HepG2 (cell line): ENCODE results near the gene KCNQ2. TPM values are rescaled to one million over a fixed set of nuclear protein-coding genes. Genes with fewer than 3 reads are reported as not detected.
A peak's percentile ranks its signal among the peaks of the same experiment; 100 is the strongest.

Source experiments
- ATAC-seq: fragments of 200-7000 bp; cut with Tn5 transposase; 3 replicates; pipeline ENCODE4 v1.9.1; 2020; ENCODE audit warnings: mild to moderate bottlenecking, moderate library complexity
- Bru-seq: library from RNA; stranded (reverse); fragments of 400-500 nt; gene quantifications from one replicate; lab custom pipeline; 2021; lab: Mats Ljungman, UMichigan
- BruChase-seq, 2 experiments: library from RNA; stranded (reverse); fragments of 400-500 nt; gene quantifications; one replicate each; lab custom pipeline; 2021; lab: Mats Ljungman, UMichigan
- BruUV-seq: library from RNA; stranded (reverse); fragments of 400-500 nt; replicated peaks from 2 replicates; lab custom pipeline; 2021; lab: Mats Ljungman, UMichigan
- CTCF ChIA-PET: fragments of 300-600 bp; formaldehyde crosslinking; extraction: SDS; loops from one replicate; lab custom pipeline; 2021; ENCODE audit warnings: low total read pairs, inconsistent platforms, low intra/inter-chr PET ratio; lab: Yijun Ruan, JAX
- POLR2A ChIA-PET: fragments of 350-600 bp; sonication (Branson Sonifier 250); formaldehyde crosslinking; loops from one replicate; lab custom pipeline; 2020; ENCODE audit warnings: antibody characterized with exemption, inconsistent platforms; lab: Yijun Ruan, JAX
- DNase-seq: peaks from one replicate; pipeline ENCODE4 v3.0.0-alpha.2; 2015; ENCODE audit warnings: low spot score
- FAIRE-seq: peaks from 3 replicates; lab custom pipeline; 2011; peaks lifted over from hg19 to GRCh38; lab: Jason Lieb, UNC
- H2AFZ ChIP-seq: one replicate; pipeline ENCODE4 v1.6.1; 2011; ENCODE audit warnings: low read length, inconsistent platforms
- H3K27ac ChIP-seq: fragments of 300-600 bp; 3 replicates; pipeline ENCODE4 v1.8.0; 2011; ENCODE audit warnings: mixed run types, mild to moderate bottlenecking, mixed read lengths, low read length, inconsistent platforms; ENCODE audit not compliant: insufficient read depth; ENCODE audit errors: extremely low read length
- H3K27me3 ChIP-seq, 2 experiments: fragments of 200-600 bp in 1 of 2; 2 replicates in 1 of 2; 3 replicates in 1 of 2; pipeline versions ENCODE4 v1.6.0 to v1.8.0; 2011; ENCODE audit warnings: low read length in 2 of 2, mild to moderate bottlenecking in 2 of 2, moderate library complexity in 2 of 2, inconsistent platforms in 1 of 2; ENCODE audit not compliant: insufficient read depth in 2 of 2, control insufficient read depth in 1 of 2
- H3K36me3 ChIP-seq, 2 experiments: fragments of 200-600 bp in 1 of 2; replicated peaks in 1 of 2; 2 replicates in 1 of 2; 3 replicates in 1 of 2; pipeline versions ENCODE4 v1.5.1 to v1.8.0; 2011; ENCODE audit warnings: low read length in 2 of 2, inconsistent platforms in 1 of 2; ENCODE audit not compliant: insufficient read depth in 2 of 2, control insufficient read depth in 1 of 2
- H3K4me1 ChIP-seq: 2 replicates; pipeline ENCODE4 v1.5.1; 2012; ENCODE audit warnings: low read length, inconsistent platforms; ENCODE audit not compliant: insufficient read depth
- H3K4me2 ChIP-seq: 2 replicates; pipeline ENCODE4 v1.6.0; 2011; ENCODE audit warnings: low read depth, low read length, inconsistent platforms
- H3K4me3 ChIP-seq, 3 experiments: fragments of 200-600 bp in 1 of 3; sonication (generic), shearing (Covaris generic) in 1 of 3; replicated peaks in 1 of 3; 2 replicates each; pipeline ENCODE4 v1.5.1; 2011 to 2016; ENCODE audit warnings: low read length in 3 of 3, inconsistent platforms in 2 of 3, low read depth in 2 of 3, mild to moderate bottlenecking in 2 of 3, control low read depth in 1 of 3, mixed read lengths in 1 of 3; ENCODE audit not compliant: insufficient read depth in 1 of 3
- H3K79me2 ChIP-seq: one replicate; pipeline ENCODE4 v1.6.1; 2011; ENCODE audit warnings: low read length, inconsistent platforms; ENCODE audit not compliant: insufficient read depth
- H3K9ac ChIP-seq: 2 replicates; pipeline ENCODE4 v1.6.0; 2011; ENCODE audit warnings: mild to moderate bottlenecking, low read depth, low read length, inconsistent platforms; ENCODE audit not compliant: insufficient read depth
- H3K9me3 ChIP-seq: 2 replicates; pipeline ENCODE4 v1.5.1; 2012; ENCODE audit warnings: mild to moderate bottlenecking, low read length
- H4K20me1 ChIP-seq: 2 replicates; pipeline ENCODE4 v1.6.0; 2011; ENCODE audit warnings: inconsistent platforms, mild to moderate bottlenecking, low read length, moderate library complexity; ENCODE audit not compliant: insufficient read depth
- EZH2 ChIP-seq: conservative IDR thresholded peaks from 2 replicates; pipeline ENCODE4 v1.6.1; 2012; ENCODE audit warnings: mild to moderate bottlenecking, low read depth, low read length, moderate library complexity
- MTF2 ChIP-seq: sonication (generic); formaldehyde crosslinking; IDR thresholded peaks from 2 replicates; pipeline ENCODE4 v1.5.0; 2020; ENCODE audit warnings: missing genetic modification reagents, borderline replicate concordance
- ZNF232 ChIP-seq: sonication (generic); formaldehyde crosslinking; IDR thresholded peaks from 2 replicates; pipeline ENCODE4 v1.4.0; 2020; ENCODE audit warnings: missing genetic modification reagents, borderline replicate concordance
- ZNF800 ChIP-seq: sonication (generic); formaldehyde crosslinking; IDR thresholded peaks from 2 replicates; pipeline ENCODE4 v1.4.0; 2020; ENCODE audit warnings: missing genetic modification reagents
- WGBS: methylation state at CpG from one replicate; pipeline ENCODE4 v1.1.6; 2017; ENCODE audit warnings: low lambda C conversion rate; 5-methylcytosine and 5-hydroxymethylcytosine counted together
- in situ Hi-C: cut with HindIII; loops from 2 replicates; pipeline ENCODE4 v1.10.0; 2017; ENCODE audit warnings: low pct_unique_long_range_greater_than_20kb; ENCODE audit not compliant: extremely low pct_ligation_motif_present
- intact Hi-C: fragments of 100-400 bp; cut with micrococcal nuclease; formaldehyde crosslinking; loops from one replicate; pipeline ENCODE4 v1.10.0; 2022; ENCODE audit not compliant: unreplicated experiment
- long read RNA-seq, 2 experiments: library from RNA in 1 of 2; library from polyadenylated mRNA in 1 of 2; stranded (forward) in 1 of 2; unstranded in 1 of 2; transcript quantifications; one replicate each; pipeline ENCODE4 v2.0.0, GENCODE V29; 2019 to 2022
- polyA minus RNA-seq, 3 experiments: library from RNA; depleted of rRNA, polyadenylated mRNA; stranded (reverse); fragments of >200 nt; gene quantifications; 2 replicates each; pipeline ENCODE4 v1.2.3, GENCODE V29; 2011; ENCODE audit warnings: low replicate concordance in 1 of 3
- polyA plus RNA-seq, 8 experiments: library from polyadenylated mRNA; depleted of rRNA in 3 of 8; stranded (reverse) in 7 of 8; unstranded in 1 of 8; fragments of >200 nt; fragmentation: Illumina TruSeq in 4 of 8; extraction: Trizol in 4 of 8; gene quantifications; 2 replicates each; pipeline versions ENCODE4 v1.2.1 to v1.2.3, GENCODE V29; 2011 to 2016; ENCODE audit warnings: low read depth in 4 of 8, missing spikeins in 1 of 8, mixed read lengths in 1 of 8; ENCODE audit not compliant: insufficient read depth in 1 of 8
- total RNA-seq, 5 experiments: library from RNA; depleted of rRNA; stranded (reverse); fragments of >200 nt; fragmentation: Illumina TruSeq; extraction: Trizol; gene quantifications; 2 replicates each; pipeline ENCODE4 v1.2.3, GENCODE V29; 2016; ENCODE audit warnings: low read depth in 1 of 5

Gene KCNQ2
- total RNA-seq (2016; rRNA removed; fragmentation: Illumina TruSeq; extraction: Trizol) (not detected in 2 replicates), polyA plus RNA-seq (2011; rRNA removed) (not detected in 2 replicates), polyA minus RNA-seq (2011; rRNA and poly(A)+ RNA removed; ENCODE audit: low replicate concordance) (0.02 and 1.2 TPM in 2 replicates), Bru-seq, nascent RNA (not detected), BruChase-seq, experiment 1, labeled RNA remaining after a 6-hour chase (not detected), BruChase-seq, experiment 2, labeled RNA remaining after a 2-hour chase (percentile 2 among the genes with signal in this experiment)
- total RNA-seq (2016; cell fraction: cytosol; rRNA removed; fragmentation: Illumina TruSeq; extraction: Trizol; ENCODE audit: low read depth): not detected in 2 replicates
- not detected in 2 replicates for total RNA-seq (2016; cell fraction: insoluble cytoplasmic fraction; rRNA removed; fragmentation: Illumina TruSeq; extraction: Trizol)
- not detected in 2 replicates for total RNA-seq (2016; cell fraction: membrane; rRNA removed; fragmentation: Illumina TruSeq; extraction: Trizol)
- not detected in 2 replicates for total RNA-seq (2016; cell fraction: nucleus; rRNA removed; fragmentation: Illumina TruSeq; extraction: Trizol)
- not detected in 2 replicates for polyA plus RNA-seq (2011; cell fraction: cytosol; rRNA removed)
- polyA plus RNA-seq (2011; cell fraction: nucleus; rRNA removed): 0.03 and 0.10 TPM in 2 replicates
- polyA plus RNA-seq (2012): not detected in 2 replicates
- not detected in 2 replicates for polyA plus RNA-seq (2016; cell fraction: cytosol; fragmentation: Illumina TruSeq; extraction: Trizol; ENCODE audit: low read depth)
- not detected in 2 replicates for polyA plus RNA-seq (2016; cell fraction: insoluble cytoplasmic fraction; fragmentation: Illumina TruSeq; extraction: Trizol; ENCODE audit: low read depth)
- polyA plus RNA-seq (2016; cell fraction: membrane; fragmentation: Illumina TruSeq; extraction: Trizol; ENCODE audit: low read depth): not detected in 2 replicates
- not detected in 2 replicates for polyA plus RNA-seq (2016; cell fraction: nucleus; fragmentation: Illumina TruSeq; extraction: Trizol; ENCODE audit: insufficient read depth, low read depth)
- not detected in 2 replicates for polyA minus RNA-seq (2011; cell fraction: cytosol; rRNA and poly(A)+ RNA removed)
- polyA minus RNA-seq (2011; cell fraction: nucleus; rRNA and poly(A)+ RNA removed): not detected in 2 replicates
- long read RNA-seq, experiment 1: 0 reads
- long read RNA-seq, experiment 2: 0 reads

GRCh38 chr20:63471981-63472831, at the start of gene KCNQ2:
Gene KCNQ2 (minus strand): TSS chr20:63472655. CDS start chr20:63472463, 192 bp downstream.
- no peak for FAIRE-seq
- Histone ChIP-seq H2AFZ (no peak within 1 kb of the TSS), H3K79me2 (no peaks in the 10 kb centered on the region), H3K4me1 (no peaks in the 10 kb centered on the region), H3K36me3 (no peaks in the 10 kb centered on the region), H3K9ac (no peak within 1 kb of the TSS), H3K27me3 (peaks cover 43 to 86% of the 10 kb centered on the region in 2 experiments), H3K9me3 (no peaks in the 10 kb centered on the region), H4K20me1 (peaks cover 9% of the 10 kb centered on the region; the same call in 1 of the 2 replicates), H3K27ac (no peak within 1 kb of the TSS)
- POLR2A ChIA-PET: no interaction called here
- in situ Hi-C loops (no loop called here), intact Hi-C loops (no loop called here)
- ATAC-seq: no peak
- CTCF ChIA-PET: no interaction called here
- TF ChIP-seq EZH2 (peak; percentile 46; the same call in 1 of the 2 replicates), MTF2 (CRISPR knock-in tag) (peak; percentile 30; the same call in 1 of the 2 replicates), ZNF800 (peak; percentile 24; the same call in 1 of the 2 replicates), ZNF232 (no peak)
- TF ChIP-seq, all 625 proteins: peak for 3
- no peak within 1 kb of the TSS; a peak in 1 of 6 replicates for H3K4me3 ChIP-seq
- BruUV-seq: no TSS peak
- no peak for DNase-seq
- H3K4me2 ChIP-seq: no peak within 1 kb of the TSS
- 9% methylated on average over 66 of the region's 111 CpGs for WGBS
